HG02884 (cell line): ENCODE measurements around the gene SLC12A2.

Experiments
- ATAC-seq: cut with Tn5 transposase; IDR thresholded peaks from one replicate; pipeline ENCODE4 v1.9.1; 2021; ENCODE audit warnings: mild to moderate bottlenecking, moderate library complexity; ENCODE audit not compliant: unreplicated experiment

SLC12A2 gene

DNA sequence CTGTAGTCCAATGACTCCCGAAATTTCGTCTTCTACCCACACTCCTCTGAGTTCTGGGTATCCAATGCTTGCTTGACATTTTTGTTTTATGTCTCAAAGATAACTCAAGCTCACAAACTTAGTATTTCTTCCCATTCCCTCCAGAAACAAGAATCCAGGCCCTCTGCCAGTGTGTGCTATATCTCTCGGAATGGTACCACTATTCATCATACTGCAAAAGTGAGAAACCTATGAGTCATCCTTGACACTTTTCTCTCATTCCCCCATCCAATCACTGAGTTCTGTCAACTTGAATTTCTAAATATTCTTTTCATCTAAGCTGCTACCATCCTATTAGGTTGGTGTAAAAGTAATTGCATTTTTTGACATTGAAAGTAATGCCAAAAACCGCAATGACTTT lies 9.8 kb downstream of the SLC12A2 start:
- no peak for ATAC-seq

DNA sequence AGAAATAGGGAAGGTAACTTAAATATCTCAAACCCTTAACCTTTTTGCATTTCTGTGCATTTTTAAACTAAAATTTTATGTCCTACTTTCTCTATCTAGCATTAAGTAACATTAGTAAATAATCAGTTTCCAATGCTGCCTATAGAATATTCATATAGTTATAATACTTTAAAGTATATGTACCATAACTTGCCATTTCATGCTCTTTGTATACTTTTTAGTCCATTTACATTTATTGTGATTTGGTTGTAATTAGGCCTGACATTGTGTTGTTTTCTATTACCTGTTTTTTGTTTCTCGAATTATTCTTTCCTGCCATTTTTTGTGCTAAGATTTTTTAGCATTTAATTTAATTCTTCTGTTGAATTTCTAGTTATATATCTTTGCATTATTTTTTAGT lies 13.7 kb downstream of the SLC12A2 start:
- ATAC-seq: no peak

DNA sequence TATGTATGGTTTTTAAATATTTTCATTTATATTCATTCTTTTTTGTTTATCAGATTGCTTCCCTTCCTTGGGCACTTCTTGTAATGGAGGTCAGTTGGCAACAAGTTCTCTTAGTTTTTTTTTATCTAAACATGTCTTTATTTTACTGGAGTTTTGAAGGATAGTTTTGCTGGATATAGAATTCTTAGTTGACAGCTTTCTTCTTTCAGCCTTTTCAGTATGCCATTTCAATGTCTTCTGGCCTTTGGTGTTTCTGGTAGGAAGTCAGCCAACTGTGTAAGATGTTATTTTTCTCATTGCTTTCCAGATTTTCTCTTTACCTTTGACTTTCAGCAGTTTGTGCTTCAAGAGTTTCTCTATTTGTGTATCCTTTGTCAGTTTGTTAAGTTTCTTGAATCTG lies 14.2 kb downstream of the SLC12A2 start:
- ATAC-seq: no peak

DNA sequence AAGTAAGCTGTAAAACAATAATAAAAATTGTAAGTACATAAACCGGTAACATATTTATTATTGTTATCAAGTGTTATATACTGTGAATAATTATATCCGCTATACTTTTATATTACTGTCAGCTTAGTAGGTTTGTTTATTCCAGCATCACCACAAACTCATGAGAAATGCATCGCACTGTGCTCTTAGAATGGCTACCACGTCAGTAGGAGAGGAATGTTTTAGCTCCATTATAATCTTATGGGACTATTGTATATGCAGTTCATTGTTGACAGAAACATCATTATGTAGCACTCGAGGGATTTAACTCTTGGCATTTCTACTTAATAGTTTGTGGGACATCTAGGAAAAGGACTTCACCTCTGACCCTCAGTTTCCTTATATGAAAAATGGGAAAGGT lies 16.4 kb downstream of the SLC12A2 start:
- ATAC-seq: no peak

DNA sequence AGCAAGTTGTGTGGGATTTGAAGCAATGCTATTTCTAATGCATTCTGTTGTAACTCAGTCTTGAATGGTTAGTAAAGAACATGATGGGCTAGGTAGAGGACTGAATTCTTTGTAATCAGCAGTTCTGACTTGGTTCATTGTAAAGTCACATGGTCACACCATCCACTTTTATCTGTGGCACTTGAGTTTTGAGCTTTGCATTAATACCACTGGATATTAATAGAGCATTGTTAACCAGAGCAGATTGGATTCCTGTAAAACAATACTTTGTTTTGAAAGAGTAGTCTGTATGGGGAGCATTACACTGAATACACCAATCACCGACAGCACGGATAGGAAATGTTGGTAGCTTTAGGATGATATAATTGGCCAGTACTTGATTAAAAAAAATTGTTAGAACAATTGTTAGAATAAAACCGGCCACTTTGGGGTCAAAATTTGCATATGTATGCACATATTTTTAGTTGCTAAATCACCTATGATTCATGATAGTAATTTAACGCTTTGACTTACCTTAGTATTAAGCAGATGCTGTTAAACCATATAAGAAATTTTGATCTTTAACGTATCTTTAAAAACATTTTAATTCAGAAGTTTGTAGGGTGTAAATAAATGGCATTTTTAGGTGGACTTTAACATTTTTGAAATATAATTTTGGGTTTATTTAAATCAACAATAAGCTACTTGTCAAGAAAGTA lies 17.4 kb downstream of the SLC12A2 start:
- ATAC-seq: no peak

DNA sequence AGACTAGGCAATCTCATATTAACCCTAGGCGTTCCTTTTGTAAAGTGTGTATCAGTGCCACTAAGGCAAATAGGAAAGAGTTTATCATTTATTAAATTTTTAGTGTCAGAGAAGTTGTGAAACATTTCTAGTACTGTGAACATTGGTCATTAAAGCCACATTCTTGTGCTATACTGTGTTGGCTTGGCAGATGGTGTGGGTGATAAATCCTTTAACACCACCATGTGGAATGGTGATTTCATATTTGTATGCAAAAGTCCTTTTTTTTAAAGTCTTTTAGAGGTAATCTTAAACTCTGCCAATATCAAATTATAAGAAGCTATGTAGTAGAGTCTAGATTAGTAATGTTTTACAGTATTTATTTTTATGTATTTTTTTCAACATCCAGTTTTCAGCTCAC lies 18.1 kb downstream of the SLC12A2 start:
- no peak for ATAC-seq

DNA sequence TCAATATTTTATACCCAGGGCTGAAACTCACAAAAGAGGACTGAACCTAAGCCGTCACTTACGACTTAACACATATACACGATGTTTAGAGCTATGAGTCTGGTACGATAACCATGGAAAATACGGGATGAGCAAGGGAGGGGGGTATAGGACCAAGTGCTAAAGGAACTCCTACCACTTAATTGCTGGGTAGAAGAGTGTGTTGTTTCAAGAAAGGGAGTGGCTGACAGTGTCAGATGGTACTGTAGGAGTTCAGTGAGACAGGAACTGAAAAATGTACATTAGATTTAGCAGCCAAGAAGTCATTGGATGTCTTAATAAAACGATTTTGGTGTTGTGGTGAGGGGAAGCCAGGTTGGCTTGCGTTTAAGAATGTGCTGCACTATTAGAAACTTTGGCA lies 21.6 kb downstream of the SLC12A2 start:
- ATAC-seq: no peak

DNA sequence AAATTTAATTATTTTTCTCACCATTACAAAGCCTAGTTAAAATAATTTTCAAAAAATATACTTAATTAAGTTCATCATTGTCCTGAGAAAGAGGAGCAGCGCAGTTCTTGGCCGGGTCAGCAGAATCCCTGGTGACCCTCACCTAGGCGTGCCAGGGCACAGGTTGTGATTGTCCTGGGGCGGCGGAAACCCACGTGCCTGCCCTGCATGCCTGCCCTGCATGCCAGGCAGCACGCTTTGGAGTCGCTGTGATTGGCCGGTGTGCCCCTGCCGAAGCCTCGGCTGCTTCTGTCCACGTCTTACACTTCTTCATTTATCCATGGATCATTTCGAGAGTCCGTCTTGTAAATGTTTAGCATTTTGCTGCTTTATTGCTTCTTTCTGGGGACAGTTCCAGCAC lies 25.6 kb downstream of the SLC12A2 start:
- ATAC-seq: no peak

DNA sequence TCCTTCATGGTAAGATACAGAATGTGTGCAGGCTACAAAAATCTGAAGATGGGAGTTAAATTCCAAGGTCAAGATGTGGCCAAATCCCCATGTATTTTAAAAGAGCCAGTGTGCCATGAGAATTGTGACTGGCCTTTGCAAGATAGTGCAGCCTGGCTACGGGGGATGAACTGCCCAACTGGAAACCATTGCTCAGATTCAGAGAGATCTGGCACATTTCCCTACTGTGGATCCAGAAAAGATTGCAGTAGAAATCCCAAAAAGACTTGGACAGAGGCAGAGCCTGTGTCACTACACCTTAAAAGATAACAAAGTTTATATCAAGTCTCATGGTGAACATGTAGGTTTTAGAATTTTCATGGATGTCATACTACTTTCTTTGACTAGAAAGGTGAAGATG lies 26.2 kb downstream of the SLC12A2 start:
- no peak for ATAC-seq

DNA sequence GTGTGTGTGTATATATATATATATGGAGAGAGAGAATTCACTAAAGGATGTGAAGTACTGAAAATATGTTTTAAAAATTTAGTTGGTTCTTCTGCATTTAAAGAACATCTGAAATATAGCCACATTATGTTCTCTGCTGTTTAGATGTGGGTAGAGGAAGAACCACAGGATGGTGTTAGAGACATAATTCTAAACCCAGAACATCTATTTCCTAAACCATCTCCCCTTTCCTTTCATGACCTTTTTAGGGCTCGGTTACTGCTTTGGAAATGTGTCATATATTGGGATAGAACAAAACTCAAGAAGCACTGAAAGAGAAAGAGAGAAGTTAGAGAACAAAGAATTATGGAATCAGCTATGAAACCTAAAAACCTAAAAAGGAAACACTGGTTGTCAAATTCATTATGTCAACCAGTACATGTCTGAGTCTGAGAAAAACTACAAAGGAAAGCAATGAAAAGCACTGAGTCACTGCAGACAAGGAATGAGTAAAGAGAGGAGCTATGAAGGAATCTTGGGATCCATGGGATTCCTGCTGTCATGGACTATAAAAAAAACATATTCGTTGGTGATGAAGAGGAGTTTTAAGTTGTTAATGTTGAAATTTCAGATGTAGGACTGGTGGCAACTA lies 28.4 kb downstream of the SLC12A2 start:
- no peak for ATAC-seq

DNA sequence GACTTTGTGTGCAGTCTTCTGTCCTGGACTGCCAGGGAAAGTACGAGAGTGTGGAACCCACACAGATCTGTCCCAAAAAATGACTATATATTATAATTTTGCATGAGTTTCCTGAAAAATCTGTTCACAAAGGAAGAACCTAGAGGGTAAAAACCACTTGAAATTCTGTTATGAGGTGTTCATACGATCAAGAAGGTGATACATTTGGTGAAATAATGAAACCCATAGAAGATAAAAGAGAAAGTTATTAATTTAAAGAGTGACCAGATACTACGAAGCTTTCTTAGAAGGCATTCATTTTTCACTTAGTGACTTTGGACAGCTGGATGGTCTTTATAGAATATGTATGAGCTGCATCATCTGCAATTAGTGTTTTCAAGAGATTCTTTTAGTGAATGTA lies 32.9 kb downstream of the SLC12A2 start:
- no peak for ATAC-seq

DNA sequence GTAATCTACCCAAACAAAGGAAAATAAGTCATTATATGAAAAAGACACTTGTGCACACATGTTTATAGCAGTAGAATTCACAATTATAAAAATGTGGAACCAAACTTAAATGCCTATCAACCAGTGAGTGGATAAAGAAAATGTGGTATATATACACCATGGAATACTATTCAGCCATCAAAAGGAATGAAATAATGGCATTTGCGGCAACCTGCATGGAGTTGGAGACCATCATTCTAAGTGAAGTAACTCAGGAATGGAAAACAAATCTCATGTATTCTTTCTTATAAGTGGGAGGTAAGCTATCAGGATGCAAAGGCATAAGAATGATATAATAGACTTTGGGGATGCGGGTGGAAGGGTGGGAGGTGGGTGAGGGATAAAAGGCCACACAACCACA lies 34.6 kb downstream of the SLC12A2 start:
- no peak for ATAC-seq

DNA sequence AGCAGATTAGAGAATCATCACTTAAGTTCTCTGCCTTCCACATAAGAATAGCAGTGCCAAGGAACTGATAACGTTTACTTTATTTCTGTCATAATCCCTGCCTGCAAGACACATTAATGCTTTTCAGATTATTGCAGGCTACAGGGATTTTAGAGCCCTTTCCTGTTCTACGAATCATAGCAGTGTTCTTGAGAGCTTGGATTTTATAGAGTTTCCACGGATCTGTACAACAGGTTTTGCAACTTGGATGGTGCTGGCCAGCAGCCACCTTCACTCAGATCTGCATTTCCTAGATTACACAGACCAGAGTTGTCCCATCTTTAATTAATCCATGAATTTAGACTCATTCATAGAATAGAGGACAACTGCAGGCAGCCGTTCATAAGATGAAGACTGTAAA lies 38.1 kb downstream of the SLC12A2 start:
- no peak for ATAC-seq

DNA sequence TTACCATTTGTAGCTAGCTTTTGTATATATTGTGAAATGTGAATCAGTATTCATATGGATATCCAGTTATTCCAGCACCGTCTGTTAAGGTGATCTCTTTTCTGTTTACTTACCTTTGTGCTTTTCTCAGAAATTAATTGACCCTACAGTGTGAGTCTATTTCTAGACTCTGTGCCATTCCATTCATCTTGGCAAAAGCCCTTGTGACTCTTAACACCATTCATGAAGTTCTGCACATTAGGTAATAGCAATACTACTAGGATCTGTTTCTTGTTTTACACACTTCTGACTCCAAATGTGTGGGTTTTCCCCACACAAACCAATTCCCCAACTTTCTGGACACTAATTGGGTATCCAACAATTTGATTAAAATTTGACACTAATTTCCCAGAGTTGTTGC lies 40.4 kb downstream of the SLC12A2 start:
- ATAC-seq: no peak

DNA sequence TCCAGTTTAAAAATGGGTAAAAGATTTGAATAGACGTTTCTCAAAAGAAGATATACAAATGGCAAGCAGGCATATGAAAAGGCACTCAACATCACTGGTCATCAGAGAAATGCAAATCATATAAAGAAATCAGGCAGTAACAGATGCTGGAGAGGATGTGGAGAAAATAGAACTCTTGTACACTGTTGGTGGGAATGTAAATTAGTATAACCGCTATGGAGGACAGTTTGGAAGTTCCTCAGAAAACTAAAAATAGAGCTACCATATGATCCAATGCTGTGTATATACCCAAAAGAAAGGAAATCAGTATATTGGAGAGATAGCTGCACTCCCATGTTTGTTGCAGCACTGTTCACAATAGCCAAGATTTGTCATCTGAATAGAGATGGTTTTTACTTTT lies 42.7 kb downstream of the SLC12A2 start:
- no peak for ATAC-seq

DNA sequence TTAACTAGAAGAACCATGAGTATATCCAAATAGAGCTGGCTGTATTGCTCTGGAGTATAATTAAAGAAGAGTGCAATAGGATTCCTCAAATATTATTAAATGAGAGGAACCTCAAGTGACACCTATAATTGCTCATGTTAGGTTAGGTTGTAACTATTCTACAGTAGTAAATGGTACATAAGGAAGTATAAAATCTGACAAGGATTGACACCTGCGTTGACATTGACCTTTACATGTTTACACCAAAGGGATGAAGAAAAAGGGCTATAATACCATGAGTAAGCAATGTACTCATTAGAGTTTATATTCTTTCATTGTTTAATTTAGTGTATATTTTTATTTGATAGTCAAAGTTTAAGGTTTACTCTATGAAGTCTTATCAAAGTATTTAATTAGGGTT lies 48.9 kb downstream of the SLC12A2 start:
- ATAC-seq: no peak

DNA sequence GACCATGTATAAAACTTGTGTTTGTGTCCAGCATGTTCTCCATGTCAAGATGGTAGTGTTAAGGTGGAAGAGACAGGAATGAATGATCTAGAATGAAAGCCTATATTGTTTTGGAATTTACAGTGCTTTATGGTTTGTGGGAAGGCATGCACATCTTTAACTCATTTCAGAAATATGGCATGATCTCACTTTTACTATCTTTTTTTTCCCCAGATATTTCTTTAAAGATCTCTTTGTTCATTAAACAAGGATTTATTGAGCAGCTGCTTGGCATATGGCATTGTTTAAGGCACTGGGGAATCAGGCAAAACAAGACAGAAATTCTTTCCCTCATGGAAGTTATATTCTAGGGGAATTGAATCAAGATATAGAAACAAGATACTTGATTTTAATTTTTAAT lies 51.7 kb downstream of the SLC12A2 start:
- no peak for ATAC-seq

DNA sequence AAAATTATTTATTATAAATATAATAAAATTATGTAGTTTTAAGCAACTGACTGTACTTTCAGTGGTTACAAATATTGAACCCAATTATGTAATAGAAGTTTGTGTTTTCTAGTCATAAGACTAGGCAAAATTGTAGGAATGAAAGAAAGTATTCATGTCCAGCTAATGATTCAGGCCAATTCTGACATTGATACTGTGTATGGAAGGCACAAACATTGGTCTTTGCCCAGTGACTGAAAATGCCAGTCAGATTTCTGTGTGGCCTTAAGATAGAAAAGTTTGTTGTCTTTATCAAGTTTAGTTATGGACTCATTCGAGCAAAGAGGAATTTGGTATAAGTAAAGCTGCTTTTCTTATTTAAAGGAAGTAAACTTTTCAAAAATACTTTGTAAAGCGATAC lies 60.3 kb downstream of the SLC12A2 start:
- ATAC-seq: no peak

DNA sequence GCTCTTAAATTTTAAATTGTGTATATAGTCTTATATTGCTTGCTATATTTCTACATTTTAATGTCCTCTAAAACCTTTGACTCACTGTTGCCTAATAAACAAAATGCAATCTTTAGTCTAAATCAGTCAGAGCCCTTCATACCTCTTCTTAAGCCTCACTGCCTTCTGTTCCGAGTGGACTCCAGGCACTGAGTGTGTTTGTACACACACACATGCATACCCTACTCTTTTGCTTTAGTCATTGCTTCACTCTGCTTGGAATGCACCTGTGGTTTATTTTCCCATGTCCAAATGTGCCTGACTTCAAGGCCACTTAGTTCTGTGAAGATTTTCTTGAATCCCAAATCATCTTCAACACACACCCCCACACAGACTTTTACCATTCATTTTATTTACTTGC lies 60.9 kb downstream of the SLC12A2 start:
- ATAC-seq: no peak

DNA sequence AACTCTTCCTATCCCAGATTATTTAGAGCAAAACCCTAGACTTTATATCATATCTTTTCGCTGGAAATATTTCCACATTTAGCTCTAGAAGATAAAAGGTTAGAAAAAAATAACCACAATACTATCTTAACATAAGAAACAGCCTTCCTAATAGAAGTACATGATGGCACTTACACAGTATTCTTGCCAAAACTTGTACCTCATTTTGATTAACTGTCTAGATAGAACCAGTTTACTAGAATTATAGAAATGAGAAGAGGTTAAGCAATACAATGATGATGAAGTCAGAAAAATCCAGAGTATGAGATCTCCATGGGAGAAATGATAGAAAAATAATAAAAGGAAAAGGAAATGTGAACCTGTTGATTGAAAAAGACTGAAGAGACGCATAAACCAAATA lies 63.1 kb downstream of the SLC12A2 start:
- ATAC-seq: no peak

DNA sequence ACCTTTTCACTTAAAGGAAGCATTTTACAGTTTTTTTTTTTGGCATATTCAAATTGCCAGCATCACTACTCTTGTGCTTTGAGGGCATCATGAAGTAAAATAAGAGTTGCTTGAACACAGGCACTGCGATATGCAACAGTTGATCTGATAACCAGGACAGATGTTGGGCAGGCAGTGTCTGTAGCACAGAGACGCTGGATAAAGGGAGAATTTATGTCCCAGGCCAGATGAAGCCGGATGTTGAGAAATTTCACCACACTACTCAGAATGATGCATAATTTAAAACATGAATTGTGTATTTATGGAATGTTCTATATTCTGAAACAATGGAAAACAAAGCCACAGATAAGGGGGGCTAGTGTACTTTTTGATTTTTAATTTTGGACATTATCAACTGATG lies 71.4 kb downstream of the SLC12A2 start:
- ATAC-seq: no peak

DNA sequence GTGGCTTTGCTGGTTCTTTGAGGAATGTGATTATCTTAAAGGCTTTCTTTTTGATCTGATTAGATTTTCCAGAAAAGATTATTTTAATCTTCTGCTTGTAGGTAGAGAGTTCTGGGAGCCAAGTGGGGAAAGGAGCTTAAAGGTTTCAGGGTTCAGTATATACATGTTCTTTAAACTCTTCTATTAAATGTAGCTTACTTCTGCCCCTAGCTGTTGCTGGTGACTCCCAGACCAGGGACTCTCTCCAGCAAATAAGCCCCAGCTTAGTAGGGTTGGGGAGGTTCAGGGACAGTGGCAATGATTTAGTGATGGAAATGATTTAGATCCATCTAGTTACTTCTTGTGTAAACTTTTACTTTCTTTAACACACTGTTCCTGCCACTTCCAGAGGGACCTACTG lies 72.2 kb downstream of the SLC12A2 start:
- no peak for ATAC-seq

DNA sequence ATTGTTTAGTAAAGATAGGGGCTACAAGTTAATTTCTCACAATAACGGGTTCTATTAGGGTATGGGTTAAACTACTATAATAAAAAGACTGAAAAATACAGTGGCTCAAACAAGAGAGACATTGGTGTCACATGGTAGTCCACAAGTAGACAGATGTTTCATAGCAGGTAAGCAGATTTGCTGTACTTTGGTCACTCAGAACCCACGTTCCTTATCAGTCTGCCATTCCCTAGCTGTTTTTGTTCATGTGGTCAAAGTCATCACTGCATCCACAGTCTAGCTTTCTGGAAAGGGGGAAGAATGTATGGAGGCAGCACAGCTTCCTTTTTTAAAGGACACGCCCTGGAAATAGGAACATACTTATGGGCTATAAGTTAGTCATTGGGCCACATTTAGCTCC lies 73.0 kb downstream of the SLC12A2 start:
- no peak for ATAC-seq
